ENCODE results near the gene CCDC71L. TPM values are rescaled to one million over a fixed set of nuclear protein-coding genes. Genes with fewer than 3 reads are reported as not detected.

Gene CCDC71L
- total and polyA plus RNA-seq, 2 experiments from 2014 or later, result 7.2 to 23.1 TPM

DNA sequence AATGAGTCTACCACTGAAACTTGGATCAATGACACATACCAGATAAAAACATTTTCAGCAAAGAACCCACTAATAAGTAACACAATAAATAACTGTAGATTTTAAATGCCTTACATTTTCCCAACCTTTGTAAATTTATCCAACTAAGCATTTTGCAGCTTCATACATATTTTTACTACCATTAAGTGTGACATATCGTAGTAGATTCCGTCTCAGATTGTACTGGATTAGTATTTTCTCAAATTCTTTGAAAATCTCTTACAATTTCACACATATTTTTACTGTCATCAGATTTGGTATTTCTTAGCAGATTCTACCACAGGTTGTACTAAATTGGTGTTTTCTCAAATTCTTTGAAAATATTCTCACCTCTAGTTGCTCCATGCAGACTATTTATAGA is 26.0 kb downstream of the CCDC71L start:
- Histone ChIP-seq H3K4me3 (no peak overlapping the region), H3K4me1 (ENCODE audit: low read depth) (no peaks in the 10 kb centered on the region), H3K27ac (no peak overlapping the region), H3K36me3 (no peaks in the 10 kb centered on the region), H3K9me3 (ENCODE audit: low read depth) (no peaks in the 10 kb centered on the region), H3K27me3 (peaks cover 3% of the 10 kb centered on the region)
- no peak for DNase-seq (ENCODE audit: low read depth in 1 of 2, low spot score in 1 of 2)
- TF ChIP-seq, protein P1, sequence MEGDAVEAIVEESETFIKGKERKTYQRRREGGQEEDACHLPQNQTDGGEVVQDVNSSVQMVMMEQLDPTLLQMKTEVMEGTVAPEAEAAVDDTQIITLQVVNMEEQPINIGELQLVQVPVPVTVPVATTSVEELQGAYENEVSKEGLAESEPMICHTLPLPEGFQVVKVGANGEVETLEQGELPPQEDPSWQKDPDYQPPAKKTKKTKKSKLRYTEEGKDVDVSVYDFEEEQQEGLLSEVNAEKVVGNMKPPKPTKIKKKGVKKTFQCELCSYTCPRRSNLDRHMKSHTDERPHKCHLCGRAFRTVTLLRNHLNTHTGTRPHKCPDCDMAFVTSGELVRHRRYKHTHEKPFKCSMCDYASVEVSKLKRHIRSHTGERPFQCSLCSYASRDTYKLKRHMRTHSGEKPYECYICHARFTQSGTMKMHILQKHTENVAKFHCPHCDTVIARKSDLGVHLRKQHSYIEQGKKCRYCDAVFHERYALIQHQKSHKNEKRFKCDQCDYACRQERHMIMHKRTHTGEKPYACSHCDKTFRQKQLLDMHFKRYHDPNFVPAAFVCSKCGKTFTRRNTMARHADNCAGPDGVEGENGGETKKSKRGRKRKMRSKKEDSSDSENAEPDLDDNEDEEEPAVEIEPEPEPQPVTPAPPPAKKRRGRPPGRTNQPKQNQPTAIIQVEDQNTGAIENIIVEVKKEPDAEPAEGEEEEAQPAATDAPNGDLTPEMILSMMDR (IDR thresholded peaks at IDR 0.05; ENCODE audit: low read depth, low read length), result no peak

DNA sequence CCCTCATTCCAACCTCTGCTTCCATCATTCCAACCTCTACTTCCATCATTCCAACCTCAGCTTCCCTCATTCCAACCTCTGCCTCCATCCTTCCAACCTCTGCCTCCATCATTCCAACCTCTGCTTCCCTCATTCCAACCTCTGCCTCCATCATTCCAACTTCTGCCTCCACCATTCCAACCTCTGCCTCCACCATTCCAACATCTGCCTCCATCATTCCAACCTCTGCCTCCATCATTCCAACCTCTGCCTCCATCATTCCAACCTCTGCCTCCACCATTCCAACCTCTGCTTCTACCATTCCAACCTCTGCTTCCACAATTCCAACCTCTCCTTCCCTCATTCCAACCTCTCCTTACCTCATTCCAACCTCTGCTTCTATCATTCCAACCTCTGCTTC is 30.3 kb downstream of the CCDC71L start:
- TF ChIP-seq, protein P1 (IDR thresholded peaks at IDR 0.05; ENCODE audit: low read depth, low read length), result no peak
- Histone ChIP-seq H3K4me1 (ENCODE audit: low read depth) (no peaks in the 10 kb centered on the region), H3K9me3 (ENCODE audit: low read depth) (no peaks in the 10 kb centered on the region), H3K4me3 (no peak overlapping the region), H3K36me3 (no peaks in the 10 kb centered on the region), H3K27me3 (peaks cover 3% of the 10 kb centered on the region), H3K27ac (no peak overlapping the region)
- no peak for DNase-seq (ENCODE audit: low read depth in 1 of 2, low spot score in 1 of 2)

DNA sequence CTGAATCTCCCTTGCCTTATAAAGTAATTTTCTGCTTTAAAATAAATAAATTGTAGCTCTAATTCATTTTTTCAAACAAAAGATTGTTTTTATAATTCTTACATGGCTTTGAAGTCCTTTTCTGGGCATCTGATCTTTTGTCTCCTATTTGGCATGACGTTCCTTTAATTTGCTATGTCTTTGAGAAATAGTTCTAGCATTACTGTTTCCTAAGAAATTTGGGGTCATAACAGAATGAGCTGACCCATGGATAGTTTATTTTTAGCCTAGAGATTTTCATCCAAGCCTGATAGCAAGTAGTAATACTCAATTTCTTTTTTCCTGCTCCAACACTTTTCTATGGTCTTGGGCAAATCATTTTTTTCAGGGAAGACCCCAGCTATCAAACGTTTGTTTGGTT is 31.4 kb downstream of the CCDC71L start:
- Histone ChIP-seq H3K27me3 (peaks cover 3% of the 10 kb centered on the region), H3K27ac (no peak overlapping the region), H3K4me1 (ENCODE audit: low read depth) (no peaks in the 10 kb centered on the region), H3K36me3 (no peaks in the 10 kb centered on the region), H3K9me3 (ENCODE audit: low read depth) (no peaks in the 10 kb centered on the region), H3K4me3 (no peak overlapping the region)
- TF ChIP-seq, protein P1 (IDR thresholded peaks at IDR 0.05; ENCODE audit: low read depth, low read length), result no peak
- no peak for DNase-seq (ENCODE audit: low read depth in 1 of 2, low spot score in 1 of 2)

DNA sequence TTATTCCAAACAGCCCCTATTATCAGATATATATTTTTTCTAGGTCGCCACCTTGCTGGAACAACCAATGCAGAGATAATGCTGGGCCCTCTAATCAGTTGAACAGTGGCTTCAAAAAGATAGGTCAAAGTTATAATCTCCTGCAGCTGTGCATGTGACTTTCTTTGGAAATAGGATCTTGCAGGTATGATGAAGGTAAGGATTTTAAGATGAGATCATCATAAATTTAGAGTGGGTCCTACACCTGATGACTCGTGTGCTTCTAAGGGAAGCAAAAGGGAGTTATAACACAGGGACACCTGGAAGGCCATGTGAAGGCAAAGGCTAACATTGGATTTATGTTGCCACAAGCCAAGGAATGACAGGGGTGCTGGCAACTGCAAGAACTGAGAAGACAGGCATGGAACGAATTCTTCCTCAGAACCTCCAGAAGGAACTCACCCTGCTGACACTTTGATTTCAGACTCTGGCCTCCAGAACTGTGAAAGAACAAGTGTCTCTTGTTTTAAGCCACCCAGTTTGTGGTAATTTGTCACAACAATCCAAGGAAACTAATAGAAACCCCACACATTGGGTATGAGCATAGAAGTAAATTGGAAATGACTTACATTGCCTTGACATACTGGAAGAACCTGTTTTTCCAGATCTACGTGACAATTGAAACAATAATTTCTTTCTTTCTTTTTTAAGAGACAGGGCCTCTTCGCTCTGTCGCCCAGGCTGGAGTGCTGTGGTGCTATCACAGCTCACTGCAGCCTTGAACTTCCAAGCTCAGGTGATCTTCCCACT is 34.4 kb downstream of the CCDC71L start:
- Histone ChIP-seq H3K4me1 (ENCODE audit: low read depth) (no peaks in the 10 kb centered on the region), H3K36me3 (no peaks in the 10 kb centered on the region), H3K27me3 (peaks cover 3% of the 10 kb centered on the region), H3K27ac (no peak overlapping the region), H3K9me3 (ENCODE audit: low read depth) (no peaks in the 10 kb centered on the region), H3K4me3 (no peak overlapping the region)
- no peak for DNase-seq (ENCODE audit: low read depth in 1 of 2, low spot score in 1 of 2)
- TF ChIP-seq, protein P1 (IDR thresholded peaks at IDR 0.05; ENCODE audit: low read depth, low read length), result no peak

DNA sequence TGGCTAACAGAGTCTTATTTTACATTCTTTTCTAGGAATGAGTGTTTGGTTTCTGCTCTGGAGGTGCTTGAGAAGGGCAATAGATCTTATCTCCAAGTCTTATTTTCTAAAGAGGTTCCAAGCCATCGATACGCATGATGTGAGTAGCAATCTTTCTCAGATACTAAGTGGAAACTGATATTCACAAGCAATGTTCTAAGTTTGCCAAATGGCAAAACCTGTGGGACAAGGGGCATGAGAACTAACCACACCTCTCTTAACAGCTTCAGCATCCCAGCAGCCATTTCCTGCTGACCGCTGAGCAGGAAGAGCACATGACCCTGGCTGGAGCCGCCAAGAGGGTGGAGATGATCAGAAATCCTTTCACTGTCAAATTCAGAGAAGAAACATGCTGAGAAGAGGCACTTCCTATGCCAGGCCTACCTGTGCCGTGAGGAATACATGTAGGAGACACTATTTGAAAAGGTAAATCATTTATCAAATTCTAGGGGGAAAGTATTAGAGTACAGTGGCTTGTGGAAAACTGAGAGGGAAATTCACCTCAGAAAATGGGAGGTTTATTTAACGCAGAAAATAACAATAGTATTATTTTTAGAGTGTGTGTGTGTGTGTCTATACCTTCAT is 35.2 kb downstream of the CCDC71L start:
- TF ChIP-seq, protein P1 (IDR thresholded peaks at IDR 0.05; ENCODE audit: low read depth, low read length), result no peak

More for the DNA sequence above, 35.2 kb downstream of the CCDC71L start:
- no peak for DNase-seq (ENCODE audit: low read depth in 1 of 2, low spot score in 1 of 2)
- H3K4me1 ChIP-seq (ENCODE audit: low read depth), result no peaks in the 10 kb centered on the region
- peaks cover 3% of the 10 kb centered on the region for H3K27me3 ChIP-seq
- no peak overlapping the region for H3K27ac ChIP-seq
- H3K36me3 ChIP-seq, result no peaks in the 10 kb centered on the region
- no peaks in the 10 kb centered on the region for H3K9me3 ChIP-seq (ENCODE audit: low read depth)
- no peak overlapping the region for H3K4me3 ChIP-seq
